Jurkat, Clone E6-1 (cell line): ENCODE data around the gene AMH.
"Not testable (repeated sequence)": the region's sequence is repeated elsewhere in the genome, so short reads cannot be mapped to it uniquely, and the experiment has no call there.

Source experiments
- DNase-seq: peaks from one replicate; pipeline ENCODE4 v3.0.0-alpha.2; 2011; ENCODE audit warnings: low read depth, low spot score
- H3K4me3 ChIP-seq: 2 replicates; pipeline ENCODE4 v1.5.1; 2011; ENCODE audit warnings: mild to moderate bottlenecking, low read length, control low read depth, moderate library complexity

AMH gene

DNA sequence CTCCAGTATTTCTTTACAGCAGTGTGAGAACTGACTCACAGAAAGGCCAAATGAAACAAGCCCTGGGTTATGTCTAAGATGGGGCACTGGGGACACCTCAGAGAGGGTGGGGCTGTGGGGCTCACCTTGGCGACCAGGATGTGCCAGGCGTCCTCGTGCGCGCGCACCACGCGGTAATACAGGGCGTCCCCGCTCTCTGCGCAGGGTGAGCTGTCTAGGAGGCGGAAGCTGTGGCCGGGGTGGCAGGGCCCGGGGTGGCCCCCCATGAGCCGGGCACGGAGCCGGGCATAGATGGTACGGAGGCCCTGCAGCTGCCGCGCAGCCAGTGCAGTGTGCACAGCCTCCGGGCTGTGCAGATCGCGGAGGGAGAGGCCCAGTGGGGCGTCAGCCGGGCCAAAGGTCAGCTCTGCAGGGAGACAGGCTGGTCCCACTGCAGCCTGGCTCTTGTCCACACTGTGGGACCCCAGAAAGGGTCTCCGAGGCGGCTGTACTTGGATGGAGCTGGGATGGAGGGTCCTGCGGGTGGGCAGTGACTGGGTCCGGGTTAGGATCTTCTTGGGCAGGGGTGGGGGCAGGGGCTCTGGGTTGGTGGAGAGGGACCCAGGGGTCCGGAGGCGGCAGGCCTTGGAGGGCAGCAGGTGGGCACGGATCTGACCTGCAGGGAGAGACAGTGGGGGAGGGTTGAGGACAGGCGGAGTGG lies 29.5 kb downstream of the AMH start:
- no peak for DNase-seq
- no peak overlapping the region for H3K4me3 ChIP-seq

DNA sequence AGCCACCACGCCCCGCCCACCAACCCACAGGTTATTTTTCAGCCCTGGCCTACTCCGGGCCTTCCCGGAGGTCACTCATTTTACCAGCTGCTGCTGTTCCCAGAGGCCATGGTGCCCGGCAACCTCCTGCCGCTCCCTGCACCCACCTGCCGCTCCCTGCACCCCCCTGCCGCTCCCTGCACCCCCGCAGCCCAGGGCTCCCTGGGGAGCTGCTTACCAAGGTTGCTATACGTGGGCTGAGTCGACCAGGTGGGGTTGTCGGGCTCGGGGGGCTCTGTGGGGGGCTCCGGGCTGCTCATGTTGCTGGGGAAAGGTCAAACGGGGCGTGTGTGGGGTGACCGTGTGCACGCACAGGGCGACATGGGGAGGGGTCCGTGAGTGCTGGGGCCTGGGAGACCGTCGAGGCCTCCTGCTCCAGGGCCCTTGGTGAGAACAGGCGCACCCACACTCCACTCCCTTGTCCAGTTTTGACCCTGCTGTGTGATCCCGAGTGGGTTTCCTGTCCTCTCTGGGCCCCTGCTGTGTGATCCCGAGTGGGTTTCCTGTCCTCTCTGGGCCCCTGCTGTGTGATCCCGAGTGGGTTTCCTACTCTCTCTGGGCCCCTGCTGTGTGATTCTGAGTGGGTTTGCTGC lies 31.6 kb downstream of the AMH start:
- no peak for DNase-seq
- H3K4me3 ChIP-seq, result no peak overlapping the region

DNA sequence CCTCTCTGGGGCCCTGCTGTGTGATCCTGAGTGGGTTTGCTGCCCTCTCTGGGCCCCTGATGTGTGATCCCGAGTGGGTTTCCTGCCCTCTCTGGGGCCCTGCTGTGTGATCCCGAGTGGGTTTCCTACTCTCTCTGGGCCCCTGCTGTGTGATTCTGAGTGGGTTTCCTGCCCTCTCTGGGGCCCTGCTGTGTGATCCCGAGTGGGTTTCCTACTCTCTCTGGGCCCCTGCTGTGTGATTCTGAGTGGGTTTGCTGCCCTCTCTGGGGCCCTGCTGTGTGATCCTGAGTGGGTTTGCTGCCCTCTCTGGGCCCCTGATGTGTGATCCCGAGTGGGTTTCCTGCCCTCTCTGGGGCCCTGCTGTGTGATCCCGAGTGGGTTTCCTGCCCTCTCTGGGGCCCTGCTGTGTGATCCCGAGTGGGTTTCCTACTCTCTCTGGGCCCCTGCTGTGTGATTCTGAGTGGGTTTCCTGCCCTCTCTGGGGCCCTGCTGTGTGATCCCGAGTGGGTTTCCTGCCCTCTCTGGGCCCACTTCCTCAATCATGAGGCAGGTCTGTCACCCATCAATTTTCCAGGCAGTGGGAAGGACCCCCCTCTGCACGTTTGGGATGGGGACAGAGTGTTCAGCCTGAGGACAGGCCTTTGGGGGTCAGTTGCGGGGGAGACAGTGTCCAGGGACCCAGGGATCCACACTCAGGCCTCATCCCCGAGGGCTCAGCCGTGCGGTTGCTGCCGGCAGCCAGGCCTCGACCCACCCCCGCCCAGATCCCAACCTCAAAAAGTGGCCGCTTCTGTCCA lies 32.3 kb downstream of the AMH start:
- H3K4me3 ChIP-seq, DNase-seq: not testable (repeated sequence)

DNA sequence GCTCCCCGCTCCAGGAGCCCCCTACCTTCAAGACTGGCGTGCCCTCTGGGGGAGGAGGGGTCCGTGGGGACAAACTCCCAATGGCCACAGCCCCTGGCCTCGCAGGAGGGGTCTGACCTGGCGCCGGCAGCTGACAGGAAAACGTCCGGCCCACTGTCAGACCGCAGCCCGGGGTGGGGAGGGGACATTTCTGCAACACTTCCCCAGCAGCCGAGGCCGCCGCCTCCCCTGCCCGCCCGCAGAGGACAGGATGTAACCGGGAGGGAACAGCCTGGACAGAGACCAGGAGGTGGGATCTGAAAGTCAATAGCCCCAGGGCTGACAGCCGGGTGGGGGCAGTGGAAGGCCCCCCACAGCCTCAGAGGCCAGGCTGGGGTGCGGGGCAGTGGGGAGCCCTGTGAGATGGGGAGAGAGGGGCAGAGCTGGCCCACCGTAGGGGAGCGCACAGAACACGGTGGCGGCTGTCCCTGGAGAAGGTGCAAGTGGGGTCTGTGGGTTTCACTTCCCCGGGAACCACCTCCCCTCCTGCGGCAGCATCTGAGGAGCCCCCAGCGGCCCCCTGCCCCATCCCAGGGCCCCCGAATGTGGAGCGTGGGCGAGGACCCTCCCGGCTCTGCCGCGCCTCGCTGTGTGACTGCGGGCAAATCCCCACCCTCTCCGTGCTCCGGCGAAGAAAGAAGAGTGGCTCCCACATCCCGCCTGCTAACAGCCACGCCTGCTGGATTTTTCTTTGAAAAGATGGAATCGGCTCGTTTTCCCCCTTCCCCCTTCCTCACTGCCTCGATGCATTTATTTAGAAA lies 33.1 kb downstream of the AMH start, which contains the start of gene PEAK3:
PEAK3 (minus strand) TSS at position 114 of the 800 bp plus-strand sequence. CDS start 1,244 bp downstream, outside the sequence.
- H3K4me3 ChIP-seq, result no peak within 1 kb of the TSS
- no peak for DNase-seq

DNA sequence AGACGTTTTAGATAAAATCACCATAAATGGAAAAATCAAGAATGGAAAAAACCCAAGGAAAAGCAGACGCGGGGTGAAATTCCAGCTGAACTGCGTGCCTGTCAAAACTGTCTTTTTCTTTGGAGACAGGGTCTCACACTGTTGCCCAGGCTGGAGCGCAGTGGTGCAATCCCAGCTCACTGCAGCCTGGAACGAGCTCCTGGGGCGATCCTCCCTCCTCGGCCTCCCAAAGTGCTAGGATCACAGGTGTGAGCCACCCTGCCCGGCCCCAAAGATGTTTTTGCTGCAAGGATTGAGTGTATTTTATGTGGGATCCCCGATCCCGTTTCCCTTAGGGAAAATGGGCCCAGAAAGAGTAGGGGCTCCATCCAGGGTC lies 33.7 kb downstream of the AMH start:
- no peak for DNase-seq
- no peak overlapping the region for H3K4me3 ChIP-seq

DNA sequence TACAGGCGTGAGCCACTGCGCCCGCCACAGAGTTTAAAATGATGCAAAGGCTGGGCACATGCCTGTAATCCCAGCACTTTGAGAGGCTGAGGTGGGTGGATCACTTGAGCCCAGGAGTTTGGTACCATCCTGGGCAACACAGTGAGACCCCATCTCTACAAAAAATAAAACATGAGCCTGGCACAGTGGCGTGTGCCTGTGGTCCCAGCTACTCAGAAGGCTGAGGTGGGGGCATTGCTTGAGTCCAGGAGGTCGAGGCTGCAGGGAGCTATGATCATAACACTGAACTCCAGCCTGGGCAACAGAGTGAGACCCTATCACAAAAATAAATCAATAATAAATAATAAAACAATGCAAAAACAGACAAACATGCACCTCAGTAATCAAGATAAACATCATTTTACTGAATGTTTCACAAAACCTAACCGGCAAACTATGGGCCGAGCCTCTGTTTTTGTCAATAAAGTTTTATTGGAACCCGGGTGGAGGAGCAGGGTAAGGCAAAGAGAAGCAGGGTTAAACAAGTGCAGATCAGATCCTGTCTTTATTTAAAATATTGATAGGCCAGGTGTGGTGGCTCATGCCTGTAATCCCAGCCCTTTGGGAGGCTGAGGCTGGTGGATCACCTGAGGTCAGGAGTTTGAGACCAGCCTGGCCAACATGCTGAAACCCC lies 34.8 kb downstream of the AMH start:
- no peak for DNase-seq
- no peak overlapping the region for H3K4me3 ChIP-seq

DNA sequence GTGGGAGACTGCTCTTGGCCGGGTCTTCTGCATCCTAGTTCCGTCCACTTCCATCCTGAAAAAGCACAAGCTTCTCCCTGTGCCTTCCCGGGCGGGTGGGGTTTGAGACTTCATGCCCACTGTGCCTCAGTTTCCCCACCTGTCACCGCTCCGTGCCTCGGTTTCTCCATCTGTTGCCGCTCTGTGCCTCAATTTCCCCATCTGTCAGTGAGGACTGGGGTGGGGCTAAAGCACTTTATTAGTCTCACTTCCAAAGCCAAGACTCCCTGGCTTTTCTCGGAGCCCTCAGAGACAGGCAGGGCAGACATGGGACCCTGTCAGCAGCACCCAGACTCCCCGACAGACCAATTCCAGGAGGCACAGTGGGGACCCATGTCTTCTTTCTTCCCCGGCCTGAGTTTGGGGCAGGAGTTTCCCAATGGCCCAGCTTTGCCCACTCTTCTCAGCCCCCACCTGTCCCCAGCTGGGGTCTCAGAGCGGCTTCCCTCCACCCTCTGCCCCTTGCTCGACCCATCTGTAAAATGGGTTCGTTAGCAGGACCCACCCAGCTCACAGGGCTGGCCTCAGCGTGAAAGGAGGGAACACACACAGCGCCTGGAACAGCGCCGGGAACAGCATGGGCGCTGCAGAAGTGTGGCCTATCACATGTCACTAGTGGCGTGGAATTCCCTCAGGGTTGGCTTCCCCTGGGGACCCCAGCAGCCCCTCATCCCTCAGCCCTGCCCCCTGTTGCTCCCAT lies 37.4 kb downstream of the AMH start:
- DNase-seq, result no peak
- H3K4me3 ChIP-seq, result no peak overlapping the region

DNA sequence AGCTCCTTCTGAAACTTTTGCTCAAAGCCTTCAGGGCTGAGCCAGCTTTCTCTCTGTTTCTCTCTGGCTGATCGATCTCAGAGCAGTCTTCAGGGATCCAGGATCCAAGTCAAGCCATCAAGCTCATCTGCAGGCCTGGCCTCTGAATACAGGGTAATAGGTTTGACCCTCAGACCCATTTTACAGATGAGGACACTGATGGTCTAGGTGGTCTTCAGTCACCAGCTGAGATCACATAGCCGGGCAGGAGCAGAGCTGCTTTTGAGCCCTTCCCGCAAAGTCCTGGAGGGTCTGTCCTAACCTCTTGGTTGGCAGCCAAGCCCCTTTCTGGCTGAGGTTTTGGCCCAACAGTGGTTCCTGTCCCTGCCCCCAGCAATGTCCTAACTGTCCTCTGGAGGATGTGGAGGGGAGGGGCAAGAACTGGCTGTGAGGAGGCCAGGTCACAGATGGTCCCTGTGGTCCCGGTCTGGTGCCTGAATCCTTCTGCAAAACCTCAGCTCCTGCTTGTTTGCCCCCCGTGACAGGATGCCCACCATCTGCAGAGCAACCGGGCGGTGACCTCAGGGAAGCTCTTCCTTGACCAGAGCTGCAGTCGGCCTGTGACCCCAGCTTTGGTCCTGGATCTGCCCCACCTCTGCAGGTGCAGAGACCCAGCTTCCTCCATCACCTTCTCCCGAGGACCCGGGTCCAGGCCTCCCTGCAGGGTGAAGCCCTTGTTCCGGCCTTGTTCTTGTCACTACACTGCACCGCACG lies 38.6 kb downstream of the AMH start:
- no peak overlapping the region for H3K4me3 ChIP-seq
- no peak for DNase-seq

DNA sequence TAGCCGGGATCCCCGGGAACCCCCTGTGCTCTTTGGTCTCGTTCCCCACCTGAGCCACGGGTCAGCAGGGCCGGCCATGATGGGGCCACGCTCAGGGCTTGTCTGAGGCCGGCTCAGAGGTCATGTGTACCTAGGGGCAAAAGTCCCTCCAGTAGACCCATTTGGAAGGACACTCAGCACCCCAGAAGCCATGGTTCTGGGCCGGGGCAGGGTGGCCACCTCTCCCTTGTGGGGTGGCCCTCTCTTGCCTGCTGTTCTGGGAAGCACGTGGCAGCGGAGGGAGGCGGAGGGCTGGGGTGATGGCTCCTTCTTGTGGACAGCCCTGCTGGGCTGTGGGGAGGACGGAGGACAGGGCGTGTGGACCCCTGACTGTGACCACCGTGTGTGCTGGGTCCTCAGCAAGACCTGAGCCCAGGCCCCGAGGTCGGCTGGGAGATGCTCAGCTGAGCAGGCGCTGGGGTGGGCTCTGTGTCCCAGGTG lies 39.3 kb downstream of the AMH start:
- no peak overlapping the region for H3K4me3 ChIP-seq
- DNase-seq, result no peak

DNA sequence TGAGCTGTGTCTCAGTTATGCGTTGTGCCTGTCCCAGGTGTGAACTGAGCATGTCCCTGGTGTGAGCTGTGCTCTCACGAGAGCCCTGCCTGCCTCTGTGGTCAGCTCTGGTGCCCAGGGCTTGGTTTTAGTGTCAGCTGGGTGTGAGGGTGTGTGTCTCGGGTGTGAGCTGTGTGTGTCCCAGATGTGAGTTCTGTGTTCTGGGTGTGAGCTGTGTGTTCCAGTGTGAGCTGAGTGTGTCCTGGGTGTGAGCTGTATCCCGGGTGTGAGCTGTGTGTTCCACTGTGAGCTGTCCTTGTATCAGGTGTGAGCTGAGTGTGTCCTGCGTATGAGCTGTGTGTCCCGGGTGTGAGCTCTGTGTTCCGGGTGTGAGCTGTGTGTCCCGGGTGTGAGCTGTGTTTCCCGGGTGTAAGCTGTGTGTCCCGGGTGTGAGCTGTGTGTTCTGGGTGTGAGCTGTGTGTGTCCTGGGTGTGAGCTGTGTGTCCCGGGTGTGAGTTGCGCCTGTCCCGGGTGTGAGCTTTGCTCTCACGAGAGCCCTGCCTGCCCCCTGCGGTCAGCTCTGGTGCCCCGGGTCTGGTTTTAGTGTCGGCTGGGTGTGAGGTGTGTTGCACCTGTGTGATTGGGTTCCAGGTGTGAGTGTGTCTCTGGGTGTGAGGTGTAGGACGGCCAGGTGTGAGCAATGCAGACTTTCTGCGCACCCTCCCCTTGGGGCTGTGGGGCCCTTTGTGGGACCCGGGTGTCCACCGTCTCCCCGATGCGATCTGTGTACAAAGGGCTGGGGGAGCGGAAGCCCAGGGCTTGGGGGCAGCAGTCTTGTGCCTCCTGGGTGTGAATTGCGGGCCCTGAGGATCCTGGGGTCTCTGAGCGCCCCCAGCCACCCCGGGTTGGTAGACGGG lies 39.9 kb downstream of the AMH start:
- no peak for DNase-seq
- no peak overlapping the region; the same call in 1 of the 2 replicates for H3K4me3 ChIP-seq

DNA sequence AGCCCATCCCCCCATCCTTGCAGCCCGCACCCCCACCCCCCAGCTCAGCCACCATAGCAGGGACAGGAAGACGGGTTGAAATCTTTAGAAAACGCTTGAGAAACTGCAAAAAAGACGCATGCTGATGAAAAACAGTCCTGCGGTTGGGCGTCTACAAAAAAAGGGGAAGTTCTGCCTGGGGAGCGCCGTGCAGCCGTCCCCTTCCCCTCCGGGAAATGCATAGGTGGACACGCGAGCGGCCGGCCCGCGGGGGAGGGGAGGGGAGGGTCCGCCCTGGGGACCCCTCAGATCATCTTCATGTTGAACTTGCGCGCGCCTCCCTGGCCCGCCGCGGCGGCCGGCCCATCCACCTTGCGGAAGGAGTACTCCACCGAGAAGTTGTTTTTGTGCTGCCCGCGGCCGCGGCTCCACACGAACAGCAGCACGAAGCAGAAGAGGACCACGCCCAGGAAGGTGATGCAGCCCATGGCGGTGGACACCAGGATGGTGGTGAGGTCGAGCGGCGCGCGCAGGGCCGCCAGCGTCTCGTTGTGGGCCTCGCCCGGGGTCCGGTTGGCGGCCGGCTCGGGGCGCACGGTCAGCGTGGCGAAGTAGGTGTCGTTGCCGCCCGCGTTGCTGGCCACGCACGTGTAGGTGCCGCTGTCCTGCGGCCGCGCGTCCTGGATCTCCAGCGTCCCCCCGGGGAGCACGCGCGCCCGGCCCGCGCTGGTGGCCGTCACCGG lies 40.8 kb downstream of the AMH start:
- H3K4me3 ChIP-seq, result peak overlapping the region; percentile 37
- DNase-seq, result no peak

DNA sequence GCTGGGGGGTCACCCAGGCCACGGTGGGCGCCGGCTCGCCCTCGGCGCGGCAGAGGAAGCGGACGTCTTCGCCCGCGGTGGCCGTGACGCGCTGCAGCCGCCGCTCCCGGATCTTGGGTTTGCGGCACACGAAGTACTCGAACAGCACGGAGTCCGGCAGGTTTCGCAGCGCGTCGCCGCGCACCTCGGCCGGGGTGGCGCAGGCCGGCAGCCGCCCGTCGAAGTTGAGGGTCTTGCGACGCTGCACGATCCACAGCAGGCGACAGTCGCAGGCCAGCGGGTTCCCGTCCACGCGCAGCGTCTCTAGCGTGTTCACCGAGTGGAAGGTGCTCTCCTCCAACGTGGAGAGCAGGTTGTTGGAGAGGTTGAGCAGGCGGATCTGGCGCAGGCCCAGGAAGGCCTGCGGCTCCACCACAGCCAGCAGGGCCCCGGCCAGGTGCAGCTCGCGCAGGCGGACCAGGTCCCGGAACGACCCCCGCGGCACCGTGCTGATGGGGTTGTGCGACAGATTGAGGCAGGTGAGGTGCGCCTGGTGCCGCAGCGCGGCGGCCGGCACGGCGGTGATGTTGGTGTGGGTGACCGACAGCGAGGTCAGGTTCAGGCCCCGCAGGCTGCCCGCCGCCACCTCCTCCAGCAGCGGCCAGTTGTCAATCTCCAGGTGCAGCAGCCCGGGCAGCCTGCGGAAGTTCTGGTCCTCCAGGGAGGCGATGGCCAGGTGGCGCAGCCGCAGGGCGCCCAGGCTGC lies 41.5 kb downstream of the AMH start:
- DNase-seq, result no peak
- no peak overlapping the region for H3K4me3 ChIP-seq

DNA sequence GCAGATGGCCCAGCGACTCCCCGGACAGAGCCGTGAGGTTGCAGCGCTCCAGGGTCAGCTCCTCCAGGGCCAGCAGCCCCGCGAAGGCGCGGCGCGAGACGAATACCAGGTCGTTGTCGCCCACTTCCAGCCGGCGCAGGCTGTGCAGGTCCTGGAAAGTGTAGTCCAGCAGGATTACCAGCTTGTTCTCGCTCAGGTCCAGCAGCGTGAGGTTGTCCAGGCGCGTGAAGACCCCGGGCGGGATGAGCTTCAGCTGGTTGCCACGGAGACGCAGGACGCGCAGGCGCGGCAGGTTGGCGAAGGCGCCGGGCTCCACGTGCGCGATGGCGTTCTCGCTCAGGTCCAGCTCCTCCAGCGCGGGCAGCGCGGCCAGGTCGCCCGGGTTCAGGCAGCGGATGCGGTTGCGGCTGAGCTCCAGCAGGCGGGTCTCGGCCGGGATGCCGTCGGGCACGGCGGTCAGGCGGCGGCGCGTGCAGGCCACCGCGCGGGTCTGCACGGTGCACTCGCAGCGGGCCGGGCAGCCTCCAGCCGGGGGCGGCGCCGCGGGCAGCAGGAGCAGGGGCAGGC lies 42.1 kb downstream of the AMH start:
- H3K4me3 ChIP-seq, result no peak overlapping the region
- DNase-seq, result no peak

DNA sequence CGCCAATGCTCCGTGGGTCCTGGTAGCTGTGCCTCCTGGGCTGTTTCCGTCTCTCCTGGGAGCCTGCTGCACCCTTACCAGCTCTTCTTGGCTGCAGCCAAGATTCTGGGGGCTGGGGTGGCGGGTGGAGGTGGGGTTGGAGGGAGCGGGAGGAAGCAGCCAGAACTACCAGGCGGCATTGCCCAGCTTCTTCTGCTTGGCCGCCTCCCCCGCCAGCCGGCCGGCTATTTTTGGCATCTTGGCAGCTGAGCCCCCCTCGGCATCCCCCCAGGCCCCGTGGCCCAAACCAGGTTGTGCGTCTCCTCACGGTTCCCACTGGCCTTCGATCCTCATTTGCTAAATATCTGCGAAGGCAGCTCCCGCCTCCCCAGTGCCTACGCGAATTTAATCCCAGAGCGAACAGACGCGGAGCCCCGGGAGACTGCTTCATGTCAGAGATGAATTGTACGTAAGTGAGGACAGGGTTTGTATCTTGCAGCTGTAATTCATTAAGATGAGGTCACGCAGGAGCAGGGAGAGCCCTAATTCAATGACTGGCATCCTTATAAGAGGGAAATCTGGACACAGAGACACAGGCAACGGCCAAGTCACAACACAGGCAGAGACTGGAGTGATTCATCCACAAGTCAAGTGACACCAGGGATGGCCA lies 45.7 kb downstream of the AMH start:
- DNase-seq, result no peak
- no peak overlapping the region for H3K4me3 ChIP-seq
